HCT116 (cell line): Measurements from ENCODE around the gene PTPN18. TPM values are rescaled to one million over a fixed set of nuclear protein-coding genes. Genes with fewer than 3 reads are reported as not detected.

ENCODE experiments used
- ATAC-seq: fragments of 200-7000 bp; cut with Tn5 transposase; 2 replicates; pipeline ENCODE4 v1.9.1; 2020; ENCODE audit warnings: mild to moderate bottlenecking, moderate library complexity
- BruUV-seq: library from RNA; stranded (reverse); fragments of 400-500 nt; replicated peaks from 2 replicates; lab custom pipeline; 2021; lab: Mats Ljungman, UMichigan
- CTCF ChIA-PET: fragments of 300-600 bp; sonication (Branson Sonifier 250); formaldehyde crosslinking; loops from one replicate; lab custom pipeline; 2021; ENCODE audit warnings: antibody characterized with exemption; lab: Charles Lee
- POLR2A ChIA-PET: fragments of 300-600, 350-600 bp; sonication (Branson Sonifier 250); formaldehyde crosslinking; loops from one replicate; lab custom pipeline; 2021; ENCODE audit warnings: antibody characterized with exemption; lab: Charles Lee
- RAD21 ChIA-PET, 2 experiments: fragments of 300-600 bp; sonication (Branson Sonifier 250); formaldehyde crosslinking; loops; one replicate each; lab custom pipeline; 2023; ENCODE audit warnings: low total read pairs in 2 of 2; ENCODE audit not compliant: uncharacterized antibody in 2 of 2, unreplicated experiment in 2 of 2, low non-redundant PET in 1 of 2; lab: Charles Lee
- DNase-seq: peaks from one replicate; pipeline ENCODE4 v3.0.0-alpha.2; 2010; ENCODE audit warnings: low read depth, low spot score
- H2AFZ ChIP-seq: fragments of 200-600 bp; shearing (Covaris generic), sonication (generic); 2 replicates; pipeline ENCODE4 v1.6.1; 2017; ENCODE audit warnings: low read depth, mixed run types, mixed read lengths, antibody characterized with exemption, low read length; ENCODE audit not compliant: poor library complexity, severe bottlenecking
- H3K27ac ChIP-seq: 2 replicates; pipeline ENCODE4 v1.5.1; 2012; ENCODE audit warnings: low read depth, low read length
- H3K27me3 ChIP-seq: fragments of 200-600 bp; sonication (generic); 2 replicates; pipeline ENCODE4 v1.6.1; 2016; ENCODE audit warnings: mixed run types, low read length, mixed read lengths; ENCODE audit not compliant: insufficient read depth
- H3K36me3 ChIP-seq, 2 experiments: fragments of 200-500 bp in 1 of 2; fragments of 200-600 bp in 1 of 2; sonication (Bioruptor generic) in 1 of 2; sonication (generic) in 1 of 2; 2 replicates each; pipeline versions ENCODE4 v1.5.1 to v1.6.1; 2014 to 2016; ENCODE audit warnings: low read length in 2 of 2, inconsistent platforms in 1 of 2, mixed read lengths in 1 of 2, mixed run types in 1 of 2; ENCODE audit not compliant: insufficient read depth in 2 of 2, control insufficient read depth in 1 of 2
- H3K4me1 ChIP-seq, 2 experiments: fragments of 200-600 bp in 1 of 2; sonication (generic) in 1 of 2; 2 replicates each; pipeline versions ENCODE4 v1.5.1 to v1.6.1; 2012 to 2017; ENCODE audit warnings: low read length in 2 of 2, inconsistent platforms in 1 of 2, mild to moderate bottlenecking in 1 of 2, mixed read lengths in 1 of 2, mixed run types in 1 of 2, moderate library complexity in 1 of 2; ENCODE audit not compliant: insufficient read depth in 2 of 2, control insufficient read depth in 1 of 2
- H3K4me2 ChIP-seq: fragments of 200-600 bp; sonication (generic); 2 replicates; pipeline ENCODE4 v1.6.1; 2017; ENCODE audit warnings: mixed run types, low read length, mixed read lengths
- H3K4me3 ChIP-seq, 2 experiments: fragments of 200-600 bp in 1 of 2; sonication (generic) in 1 of 2; replicated peaks in 1 of 2; 2 replicates each; pipeline ENCODE4 v1.5.1; 2011 to 2016; ENCODE audit warnings: low read length in 2 of 2, control low read depth in 1 of 2, low read depth in 1 of 2, mild to moderate bottlenecking in 1 of 2, mixed read lengths in 1 of 2, mixed run types in 1 of 2
- H3K79me2 ChIP-seq: fragments of 200-600 bp; sonication (generic); 2 replicates; pipeline ENCODE4 v1.6.1; 2017; ENCODE audit warnings: mild to moderate bottlenecking, mixed run types, low read length, moderate library complexity, mixed read lengths; ENCODE audit not compliant: insufficient read depth
- H3K9ac ChIP-seq: fragments of 200-600 bp; sonication (generic); 2 replicates; pipeline ENCODE4 v1.6.1; 2016; ENCODE audit warnings: low read length, mixed read lengths
- H3K9me2 ChIP-seq: fragments of 200-600 bp; sonication (generic), shearing (Covaris generic); 2 replicates; pipeline ENCODE4 v1.6.1; 2017; ENCODE audit warnings: mixed run types, mild to moderate bottlenecking, moderate library complexity; ENCODE audit not compliant: insufficient read depth
- H3K9me3 ChIP-seq, 2 experiments: fragments of 200-500 bp in 1 of 2; fragments of 200-600 bp in 1 of 2; sonication (Bioruptor generic) in 1 of 2; sonication (generic) in 1 of 2; 2 replicates each; pipeline ENCODE4 v1.6.1; 2014 to 2017; ENCODE audit warnings: low read length in 2 of 2, mixed read lengths in 2 of 2, inconsistent platforms in 1 of 2, low read depth in 1 of 2, mild to moderate bottlenecking in 1 of 2, mixed run types in 1 of 2, moderate library complexity in 1 of 2; ENCODE audit not compliant: control insufficient read depth in 1 of 2, insufficient read depth in 1 of 2
- H4K20me1 ChIP-seq: fragments of 200-600 bp; sonication (generic), shearing (Covaris generic); 2 replicates; pipeline ENCODE4 v1.6.1; 2017; ENCODE audit warnings: mixed run types, mild to moderate bottlenecking, moderate library complexity; ENCODE audit not compliant: insufficient read depth
- JUND ChIP-seq: IDR thresholded peaks from 2 replicates; pipeline ENCODE4 v1.6.1; 2012
- POLR2AphosphoS5 ChIP-seq: IDR thresholded peaks from 2 replicates; pipeline ENCODE4 v1.6.1; 2011; ENCODE audit warnings: mild to moderate bottlenecking, low read depth, low read length, moderate library complexity
- SP1 ChIP-seq: IDR thresholded peaks from 2 replicates; pipeline ENCODE4 v1.6.1; 2012; ENCODE audit warnings: low read depth
- SRF ChIP-seq: IDR thresholded peaks from 2 replicates; pipeline ENCODE4 v1.6.1; 2012; ENCODE audit warnings: low read depth
- TCF7L2 ChIP-seq: IDR thresholded peaks from 2 replicates; pipeline ENCODE4 v1.7.0; 2011; ENCODE audit warnings: borderline replicate concordance, inconsistent platforms; ENCODE audit not compliant: insufficient read depth, insufficient read length; ENCODE audit errors: extremely low read depth
- YY1 ChIP-seq: IDR thresholded peaks from 2 replicates; pipeline ENCODE4 v1.6.1; 2011; ENCODE audit warnings: low read length, low read depth, moderate library complexity, mild to moderate bottlenecking; ENCODE audit not compliant: insufficient replicate concordance; ENCODE audit errors: extremely low read depth
- ZFX ChIP-seq: fragments of 450-650 bp; IDR thresholded peaks from 2 replicates; pipeline ENCODE4 v1.6.1; 2017
- intact Hi-C: fragments of 100-400 bp; cut with micrococcal nuclease; formaldehyde crosslinking; loops from 2 replicates; pipeline ENCODE4 v1.10.0; 2022
- total RNA-seq: library from RNA; stranded (reverse); gene quantifications from one replicate; pipeline ENCODE4 v1.2.1, GENCODE V29; 2021; ENCODE audit not compliant: unreplicated experiment
- TF ChIP-seq, protein P1 (sequence below): IDR thresholded peaks from 2 replicates; pipeline ENCODE4 v1.6.1; 2012
- TF ChIP-seq, protein P2 (sequence below): IDR thresholded peaks from 2 replicates; pipeline ENCODE4 v1.6.1; 2012; ENCODE audit warnings: low read depth

The PTPN18 gene
- total RNA-seq, 1 experiment from 2014 or later: 52.4 TPM

DNA sequence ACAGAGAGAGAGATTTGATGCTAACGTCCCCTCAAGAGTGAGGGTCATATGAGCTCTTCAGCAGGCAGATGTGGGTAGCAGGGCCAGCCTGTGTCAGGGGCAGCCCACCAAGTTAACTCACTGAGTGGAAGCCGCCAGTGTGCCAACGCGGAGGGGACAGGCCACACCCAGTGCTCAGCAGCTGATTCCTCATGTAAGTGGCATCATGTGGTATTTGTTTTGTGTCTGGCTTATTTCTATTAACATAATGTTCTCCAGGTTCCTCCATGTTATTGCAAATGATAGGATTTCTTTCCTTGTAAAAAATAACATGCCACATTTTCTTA is 9.2 kb upstream of the PTPN18 start:
- CTCF ChIA-PET: no interaction called here
- no peaks in the 10 kb centered on the region for H3K27me3 ChIP-seq
- H3K9ac ChIP-seq: no peak overlapping the region
- no peak overlapping the region for H3K27ac ChIP-seq
- POLR2A ChIA-PET: no interaction called here
- no peaks in the 10 kb centered on the region for H3K9me2 ChIP-seq
- RAD21 ChIA-PET: no interaction called here
- TF ChIP-seq, protein P1, sequence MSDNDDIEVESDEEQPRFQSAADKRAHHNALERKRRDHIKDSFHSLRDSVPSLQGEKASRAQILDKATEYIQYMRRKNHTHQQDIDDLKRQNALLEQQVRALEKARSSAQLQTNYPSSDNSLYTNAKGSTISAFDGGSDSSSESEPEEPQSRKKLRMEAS: no peak
- TF ChIP-seq ZFX (no peak), SRF (no peak), YY1 (no peak), POLR2AphosphoS5 (no peak), SP1 (no peak), JUND (no peak), TCF7L2 (no peak)
- TF ChIP-seq, protein P2, sequence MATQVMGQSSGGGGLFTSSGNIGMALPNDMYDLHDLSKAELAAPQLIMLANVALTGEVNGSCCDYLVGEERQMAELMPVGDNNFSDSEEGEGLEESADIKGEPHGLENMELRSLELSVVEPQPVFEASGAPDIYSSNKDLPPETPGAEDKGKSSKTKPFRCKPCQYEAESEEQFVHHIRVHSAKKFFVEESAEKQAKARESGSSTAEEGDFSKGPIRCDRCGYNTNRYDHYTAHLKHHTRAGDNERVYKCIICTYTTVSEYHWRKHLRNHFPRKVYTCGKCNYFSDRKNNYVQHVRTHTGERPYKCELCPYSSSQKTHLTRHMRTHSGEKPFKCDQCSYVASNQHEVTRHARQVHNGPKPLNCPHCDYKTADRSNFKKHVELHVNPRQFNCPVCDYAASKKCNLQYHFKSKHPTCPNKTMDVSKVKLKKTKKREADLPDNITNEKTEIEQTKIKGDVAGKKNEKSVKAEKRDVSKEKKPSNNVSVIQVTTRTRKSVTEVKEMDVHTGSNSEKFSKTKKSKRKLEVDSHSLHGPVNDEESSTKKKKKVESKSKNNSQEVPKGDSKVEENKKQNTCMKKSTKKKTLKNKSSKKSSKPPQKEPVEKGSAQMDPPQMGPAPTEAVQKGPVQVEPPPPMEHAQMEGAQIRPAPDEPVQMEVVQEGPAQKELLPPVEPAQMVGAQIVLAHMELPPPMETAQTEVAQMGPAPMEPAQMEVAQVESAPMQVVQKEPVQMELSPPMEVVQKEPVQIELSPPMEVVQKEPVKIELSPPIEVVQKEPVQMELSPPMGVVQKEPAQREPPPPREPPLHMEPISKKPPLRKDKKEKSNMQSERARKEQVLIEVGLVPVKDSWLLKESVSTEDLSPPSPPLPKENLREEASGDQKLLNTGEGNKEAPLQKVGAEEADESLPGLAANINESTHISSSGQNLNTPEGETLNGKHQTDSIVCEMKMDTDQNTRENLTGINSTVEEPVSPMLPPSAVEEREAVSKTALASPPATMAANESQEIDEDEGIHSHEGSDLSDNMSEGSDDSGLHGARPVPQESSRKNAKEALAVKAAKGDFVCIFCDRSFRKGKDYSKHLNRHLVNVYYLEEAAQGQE: no peak
- peaks cover 8% of the 10 kb centered on the region; the same call in 1 of the 2 replicates for H4K20me1 ChIP-seq
- ATAC-seq (no peak), DNase-seq (no peak)
- no TSS peak for BruUV-seq
- no peak overlapping the region for H3K4me3 ChIP-seq
- peaks cover 32% of the 10 kb centered on the region for H3K79me2 ChIP-seq
- no peaks in the 10 kb centered on the region for H3K9me3 ChIP-seq
- H3K36me3 ChIP-seq: peaks cover 31 to 45% of the 10 kb centered on the region in 2 experiments
- H3K4me1 ChIP-seq: peaks cover 0 to 6% of the 10 kb centered on the region in 2 experiments; a peak in 1 of 4 replicates
- H2AFZ ChIP-seq: no peak overlapping the region
- no peak overlapping the region for H3K4me2 ChIP-seq
- intact Hi-C loops: loop anchor here (2.0 kb wide), 1 partner anchor 20 kb away; no protein-coding TSS in a partner anchor
